Activated CD8-positive, alpha-beta T cell treated with anti-CD3 and anti-CD28 coated beads, Interleukin-2, amount 10 ng/mL, durations not matched to agents 7 days and 5 days (primary cell): ENCODE data around the gene FOXL3. TPM values are rescaled to one million over a fixed set of nuclear protein-coding genes. Genes with fewer than 3 reads are reported as not detected.
"Not testable (repeated sequence)": the region's sequence is repeated elsewhere in the genome, so short reads cannot be mapped to it uniquely, and the experiment has no call there.

Experiments used
- ATAC-seq: fragments of 150-1000 bp; cut with Tn5 transposase; one replicate; pipeline ENCODE4 v1.10.0; 2021; ENCODE audit warnings: moderate library complexity
- CTCF ChIA-PET: fragments of 350-600 bp; sonication (Branson Sonifier 250); formaldehyde crosslinking; loops from one replicate; lab custom pipeline; 2021; ENCODE audit warnings: antibody characterized with exemption; lab: Charles Lee
- POLR2A ChIA-PET: fragments of 350-600 bp; sonication (Branson Sonifier 250); formaldehyde crosslinking; loops from one replicate; lab custom pipeline; 2021; ENCODE audit warnings: antibody characterized with exemption; lab: Charles Lee
- DNase-seq: peaks from one replicate; pipeline ENCODE4 v3.0.0-alpha.2; 2020
- H3K27ac Mint-ChIP-seq: one replicate; pipeline ENCODE4 v1.8.0; 2021; ENCODE audit warnings: mild to moderate bottlenecking, mixed read lengths
- H3K27me3 Mint-ChIP-seq: one replicate; pipeline ENCODE4 v1.8.0; 2021; ENCODE audit warnings: low read depth, mixed read lengths
- H3K36me3 Mint-ChIP-seq: one replicate; pipeline ENCODE4 v1.8.0; 2021; ENCODE audit warnings: low read depth, mixed read lengths
- H3K4me1 Mint-ChIP-seq: one replicate; pipeline ENCODE4 v1.8.0; 2021; ENCODE audit warnings: low read depth, mixed read lengths
- H3K4me3 Mint-ChIP-seq: one replicate; pipeline ENCODE4 v1.8.0; 2021; ENCODE audit warnings: mild to moderate bottlenecking, mixed read lengths
- H3K9me3 Mint-ChIP-seq: one replicate; pipeline ENCODE4 v1.8.0; 2022; ENCODE audit warnings: mixed read lengths; ENCODE audit not compliant: insufficient read depth
- total RNA-seq, 2 experiments: library from RNA; stranded (reverse); gene quantifications; one replicate each; pipeline ENCODE4 v1.2.3, GENCODE V29; 2021

The FOXL3 gene
- total RNA-seq, 2 experiments from 2014 or later = not detected

DNA sequence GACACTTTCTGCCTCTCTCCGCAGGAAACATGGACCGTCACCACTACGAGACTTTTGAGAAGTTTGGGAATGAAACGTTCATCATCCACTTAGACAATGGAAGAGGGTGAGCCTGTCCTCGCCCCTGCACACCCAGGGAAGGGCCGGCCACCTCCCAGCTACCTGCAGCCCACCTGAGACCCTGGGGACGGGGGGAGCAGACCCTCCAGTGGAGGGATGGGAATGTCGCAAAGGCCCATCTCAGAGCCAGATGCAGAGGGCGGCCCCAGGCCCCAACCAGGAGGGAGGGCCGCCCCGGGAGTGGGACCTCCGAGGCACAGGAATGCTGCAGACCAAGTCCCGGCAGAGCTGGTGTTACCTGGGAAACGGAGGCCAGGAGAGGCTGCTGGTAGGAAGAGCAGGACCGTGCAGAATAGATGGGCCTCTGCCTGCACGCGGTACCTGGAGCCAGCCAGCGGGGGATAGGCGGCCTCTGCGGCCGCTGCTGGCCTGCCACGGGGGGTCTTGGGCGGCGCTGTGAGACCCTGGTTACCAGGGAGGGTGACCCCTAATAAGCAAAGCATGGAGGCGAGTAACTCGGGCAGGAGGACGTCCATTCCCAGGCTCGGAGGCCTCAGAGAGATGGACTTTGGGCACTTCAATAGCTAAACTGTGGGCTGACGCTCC, 32.9 kb upstream of the FOXL3 start:
- no peak overlapping the region for H3K27ac Mint-ChIP-seq
- ChIA-PET CTCF (no interaction called here), POLR2A (no interaction called here)
- peaks cover under 1% of the 10 kb centered on the region for H3K4me1 Mint-ChIP-seq
- no peak overlapping the region for H3K4me3 Mint-ChIP-seq
- DNase-seq (no peak), ATAC-seq (no peak)
- H3K36me3 Mint-ChIP-seq = peaks cover 4% of the 10 kb centered on the region
- H3K27me3 Mint-ChIP-seq = no peaks in the 10 kb centered on the region
- peaks cover 4% of the 10 kb centered on the region for H3K9me3 Mint-ChIP-seq

GRCh38 chr7:257647-257992, 32.4 kb upstream of the FOXL3 start:
- H3K36me3 Mint-ChIP-seq = peaks cover 9% of the 10 kb centered on the region
- ATAC-seq (no peak), DNase-seq (no peak)
- H3K27ac Mint-ChIP-seq = no peak overlapping the region
- H3K4me3 Mint-ChIP-seq = no peak overlapping the region
- no peaks in the 10 kb centered on the region for H3K27me3 Mint-ChIP-seq
- H3K9me3 Mint-ChIP-seq = peaks cover 7% of the 10 kb centered on the region
- ChIA-PET POLR2A (no interaction called here), CTCF (no interaction called here)
- H3K4me1 Mint-ChIP-seq = peaks cover 3% of the 10 kb centered on the region

DNA sequence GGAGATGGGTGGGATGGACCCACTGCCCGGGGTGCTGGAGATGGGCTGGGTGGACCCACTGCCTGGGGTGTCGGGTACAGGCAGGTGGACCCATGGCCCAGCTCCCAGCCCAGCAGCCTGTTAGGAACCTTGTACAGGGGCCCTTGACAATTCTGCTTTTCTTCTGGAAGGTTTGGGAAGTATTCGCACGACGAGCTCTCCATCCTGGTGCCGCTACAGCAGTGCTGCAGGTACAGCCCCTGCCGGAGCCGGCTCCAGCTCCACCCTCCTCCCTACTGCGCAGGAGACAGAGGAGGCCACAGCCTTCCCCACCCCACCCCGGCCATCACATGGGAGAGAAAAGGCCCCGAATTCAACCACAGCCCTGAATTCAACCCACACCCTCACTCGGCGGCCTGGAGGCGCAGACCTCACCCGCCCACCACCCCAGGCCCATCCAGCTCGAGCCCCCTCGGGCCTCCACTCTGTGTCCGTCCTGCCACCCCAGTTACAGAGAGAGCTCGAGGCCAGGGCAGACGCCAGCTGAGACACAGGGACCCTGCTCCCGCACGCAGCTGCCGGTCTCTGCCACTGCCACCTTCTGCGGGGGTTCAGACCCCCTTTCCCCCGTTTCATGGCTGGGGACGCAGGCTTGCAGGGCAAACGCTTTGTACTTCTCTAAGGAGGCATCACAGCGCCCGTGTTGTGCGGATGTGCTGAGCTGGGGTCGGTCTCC, 31.3 kb upstream of the FOXL3 start:
- DNase-seq (no peak), ATAC-seq (no peak)
- Mint-ChIP-seq H3K36me3 (peaks cover 10% of the 10 kb centered on the region), H3K27ac (no peak overlapping the region), H3K27me3 (no peaks in the 10 kb centered on the region), H3K4me1 (peaks cover 3% of the 10 kb centered on the region), H3K4me3 (no peak overlapping the region), H3K9me3 (peaks cover 7% of the 10 kb centered on the region)
- CTCF ChIA-PET = no interaction called here
- POLR2A ChIA-PET = no interaction called here

DNA sequence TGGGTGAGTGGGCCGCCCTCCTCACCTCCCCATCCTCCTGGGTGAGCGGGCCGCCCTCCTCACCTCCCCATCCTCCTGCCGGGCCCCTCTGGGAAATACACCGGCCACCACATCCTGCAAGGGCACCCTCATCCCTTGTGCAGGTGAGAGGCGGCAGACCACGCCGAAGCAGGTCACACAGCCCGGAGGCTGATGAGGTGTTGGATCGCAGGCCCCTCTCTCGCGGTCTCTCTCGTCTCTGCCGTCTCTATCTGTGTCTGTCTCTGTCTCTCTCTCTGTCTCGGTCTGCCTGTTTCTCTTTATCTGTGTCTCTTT, 30.8 kb upstream of the FOXL3 start:
- Mint-ChIP-seq H3K27ac (no peak overlapping the region), H3K4me3 (no peak overlapping the region), H3K4me1 (peaks cover 3% of the 10 kb centered on the region), H3K9me3 (peaks cover 7% of the 10 kb centered on the region), H3K27me3 (no peaks in the 10 kb centered on the region), H3K36me3 (peaks cover 10% of the 10 kb centered on the region)
- no peak for ATAC-seq
- no peak for DNase-seq
- CTCF ChIA-PET = no interaction called here
- POLR2A ChIA-PET = no interaction called here

- H3K4me1 Mint-ChIP-seq = peaks cover 3% of the 10 kb centered on the region
- POLR2A ChIA-PET = no interaction called here
- no peak overlapping the region for H3K27ac Mint-ChIP-seq
- no peak overlapping the region for H3K4me3 Mint-ChIP-seq
- DNase-seq (no peak), ATAC-seq (no peak)
- CTCF ChIA-PET = no interaction called here
- H3K36me3 Mint-ChIP-seq = peaks cover 10% of the 10 kb centered on the region
- H3K27me3 Mint-ChIP-seq = no peaks in the 10 kb centered on the region
- peaks cover 7% of the 10 kb centered on the region for H3K9me3 Mint-ChIP-seq
Measured at GRCh38 chr7:259751-260405, 30.1 kb upstream of the FOXL3 start.

- ATAC-seq (no peak), DNase-seq (no peak)
- peaks cover 7% of the 10 kb centered on the region for H3K9me3 Mint-ChIP-seq
- peaks cover 3% of the 10 kb centered on the region for H3K4me1 Mint-ChIP-seq
- no peaks in the 10 kb centered on the region for H3K27me3 Mint-ChIP-seq
- ChIA-PET CTCF (no interaction called here), POLR2A (no interaction called here)
- no peak overlapping the region for H3K27ac Mint-ChIP-seq
- H3K4me3 Mint-ChIP-seq = no peak overlapping the region
- peaks cover 10% of the 10 kb centered on the region for H3K36me3 Mint-ChIP-seq
Measured at GRCh38 chr7:260441-261281, 29.3 kb upstream of the FOXL3 start.

DNA sequence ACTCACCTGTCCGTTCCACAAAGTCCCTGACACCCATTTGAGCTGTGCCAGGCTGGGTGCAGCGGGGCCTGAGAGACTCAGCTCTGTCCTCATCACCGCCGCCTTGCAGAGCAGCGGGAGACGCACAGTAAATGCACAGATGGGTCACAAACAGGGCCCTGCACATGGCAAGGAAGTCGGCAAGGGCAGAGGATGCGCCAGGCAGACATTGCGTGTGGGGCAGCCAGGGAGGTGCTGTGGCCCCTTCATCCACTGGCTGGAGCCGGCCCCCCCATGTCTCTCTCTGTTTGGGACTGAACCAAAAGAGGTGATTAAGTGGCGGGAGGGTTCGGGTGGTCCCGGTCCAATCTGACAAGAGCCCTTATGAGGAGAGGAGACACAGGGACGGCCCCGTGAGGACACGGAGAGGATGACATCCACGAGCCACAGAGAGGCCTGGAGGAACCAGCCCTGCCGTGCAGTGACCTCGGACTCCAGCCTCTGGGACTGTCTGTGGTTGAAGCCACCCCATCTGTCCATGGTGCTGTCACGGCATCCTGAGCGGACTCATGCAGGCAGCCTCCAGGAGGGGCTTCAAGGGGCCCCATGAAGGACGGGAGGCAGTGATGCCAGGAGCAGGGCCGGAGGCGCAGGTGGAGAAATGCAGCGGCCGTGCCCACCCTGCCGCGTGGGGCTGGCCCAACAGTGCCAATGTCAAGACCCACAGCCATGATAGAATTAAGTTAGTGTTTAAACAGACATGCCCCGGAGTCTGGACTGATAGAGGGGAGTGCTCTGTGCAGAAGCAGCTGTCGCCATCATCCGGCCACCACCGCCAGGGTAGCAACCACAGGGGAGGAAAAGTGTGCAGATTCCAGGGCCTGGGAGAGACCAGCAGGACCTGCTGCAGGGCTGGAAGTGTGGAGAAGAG, 28.4 kb upstream of the FOXL3 start:
- Mint-ChIP-seq H3K4me1 (peaks cover 3% of the 10 kb centered on the region), H3K27me3 (no peaks in the 10 kb centered on the region), H3K4me3 (no peak overlapping the region), H3K27ac (no peak overlapping the region), H3K36me3 (peaks cover 10% of the 10 kb centered on the region), H3K9me3 (peaks cover 7% of the 10 kb centered on the region)
- ChIA-PET CTCF (no interaction called here), POLR2A (no interaction called here)
- ATAC-seq (no peak), DNase-seq (no peak)

DNA sequence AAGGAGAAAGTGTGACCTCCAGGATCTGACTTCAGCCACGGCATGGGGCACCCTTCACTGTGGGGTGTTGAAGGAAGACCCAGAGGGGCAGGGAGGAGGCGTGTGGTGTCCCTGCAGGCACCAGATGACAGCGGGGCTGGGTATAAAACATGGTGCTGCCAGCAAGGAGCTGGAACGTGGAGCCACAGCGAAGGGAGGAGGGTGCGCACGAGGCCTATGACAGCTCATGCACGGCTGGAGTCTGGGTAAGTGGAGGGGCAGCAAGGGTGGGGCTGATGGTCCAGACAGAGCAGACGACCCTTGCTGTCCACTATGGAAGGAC, 27.8 kb upstream of the FOXL3 start:
- ChIA-PET POLR2A (no interaction called here), CTCF (no interaction called here)
- H3K4me1 Mint-ChIP-seq = peaks cover 3% of the 10 kb centered on the region
- no peaks in the 10 kb centered on the region for H3K27me3 Mint-ChIP-seq
- H3K27ac Mint-ChIP-seq = no peak overlapping the region
- DNase-seq = no peak
- peaks cover 10% of the 10 kb centered on the region for H3K36me3 Mint-ChIP-seq
- no peak overlapping the region for H3K4me3 Mint-ChIP-seq
- no peak for ATAC-seq
- H3K9me3 Mint-ChIP-seq = peaks cover 7% of the 10 kb centered on the region

DNA sequence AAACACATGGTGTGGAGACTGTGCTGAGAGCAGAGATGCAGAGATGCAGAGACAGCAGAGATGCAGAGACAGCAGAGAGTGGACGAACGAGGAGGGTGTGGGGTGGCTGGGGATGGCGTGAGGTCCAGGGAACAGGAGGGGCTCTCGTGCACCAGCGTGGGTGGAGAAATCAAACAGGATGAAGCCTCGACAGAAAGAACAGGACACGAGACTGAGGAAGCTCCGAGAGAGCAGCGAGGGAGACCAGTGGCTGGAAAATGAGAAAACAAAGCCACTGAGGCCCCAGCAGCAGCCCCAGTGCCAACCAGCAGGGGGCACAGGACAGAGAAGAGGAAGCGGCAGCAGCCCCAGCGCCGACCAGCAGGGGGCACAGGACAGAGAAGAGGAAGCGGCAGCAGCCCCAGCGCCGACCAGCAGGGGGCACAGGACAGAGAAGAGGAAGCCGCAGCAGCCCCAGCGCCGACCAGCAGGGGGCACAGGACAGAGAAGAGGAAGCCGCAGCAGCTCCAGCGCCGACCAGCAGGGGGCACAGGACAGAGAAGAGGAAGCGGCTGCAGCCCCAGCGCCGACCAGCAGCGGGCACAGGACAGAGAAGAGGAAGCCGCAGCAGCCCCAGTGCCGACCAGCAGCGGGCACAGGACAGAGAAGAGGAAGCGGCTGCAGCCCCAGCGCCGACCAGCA, 27.2 kb upstream of the FOXL3 start:
- ATAC-seq, H3K36me3 Mint-ChIP-seq, H3K4me1 Mint-ChIP-seq, H3K4me3 Mint-ChIP-seq, H3K27me3 Mint-ChIP-seq, H3K9me3 Mint-ChIP-seq, POLR2A ChIA-PET, CTCF ChIA-PET, H3K27ac Mint-ChIP-seq: not testable (repeated sequence)
- DNase-seq = peak; percentile 65

GRCh38 chr7:263483-264351, 26.3 kb upstream of the FOXL3 start:
- ATAC-seq = peak; percentile 51
- H3K27ac Mint-ChIP-seq, H3K36me3 Mint-ChIP-seq: not testable (repeated sequence)

More at GRCh38 chr7:263483-264351, 26.3 kb upstream of the FOXL3 start:
- DNase-seq, POLR2A ChIA-PET, H3K27me3 Mint-ChIP-seq, H3K4me1 Mint-ChIP-seq, H3K9me3 Mint-ChIP-seq, H3K4me3 Mint-ChIP-seq: not testable (repeated sequence)
- CTCF ChIA-PET = interaction anchor here (0.7 to 0.9 kb wide), 3 partner anchors 11 to 53 kb away, joined by 3 to 5 read pairs (median 4); no protein-coding TSS in a partner anchor
